ENCODE measurements around the gene ARHGEF16.

DNA sequence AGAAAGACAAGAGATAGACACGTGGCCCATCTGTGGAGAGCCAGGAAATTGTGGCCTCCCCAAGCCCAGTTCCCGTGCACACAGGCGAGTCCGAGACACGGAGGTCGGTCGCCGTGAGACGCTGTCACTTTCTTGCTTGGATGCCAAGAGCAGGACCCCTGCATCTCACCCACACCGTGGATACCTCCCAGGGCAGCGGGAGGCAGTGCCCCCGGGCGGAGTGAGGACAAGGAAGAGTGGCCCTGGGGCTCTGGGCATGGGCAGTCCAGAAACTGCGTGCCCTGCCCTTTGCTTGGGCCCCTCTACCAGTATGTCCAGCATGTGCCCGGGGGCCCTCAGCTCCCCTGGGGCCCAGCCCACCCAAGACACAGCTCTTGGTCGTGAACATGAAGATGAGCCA lies 24.7 kb upstream of the ARHGEF16 start:
- TF ChIP-seq, protein P1, sequence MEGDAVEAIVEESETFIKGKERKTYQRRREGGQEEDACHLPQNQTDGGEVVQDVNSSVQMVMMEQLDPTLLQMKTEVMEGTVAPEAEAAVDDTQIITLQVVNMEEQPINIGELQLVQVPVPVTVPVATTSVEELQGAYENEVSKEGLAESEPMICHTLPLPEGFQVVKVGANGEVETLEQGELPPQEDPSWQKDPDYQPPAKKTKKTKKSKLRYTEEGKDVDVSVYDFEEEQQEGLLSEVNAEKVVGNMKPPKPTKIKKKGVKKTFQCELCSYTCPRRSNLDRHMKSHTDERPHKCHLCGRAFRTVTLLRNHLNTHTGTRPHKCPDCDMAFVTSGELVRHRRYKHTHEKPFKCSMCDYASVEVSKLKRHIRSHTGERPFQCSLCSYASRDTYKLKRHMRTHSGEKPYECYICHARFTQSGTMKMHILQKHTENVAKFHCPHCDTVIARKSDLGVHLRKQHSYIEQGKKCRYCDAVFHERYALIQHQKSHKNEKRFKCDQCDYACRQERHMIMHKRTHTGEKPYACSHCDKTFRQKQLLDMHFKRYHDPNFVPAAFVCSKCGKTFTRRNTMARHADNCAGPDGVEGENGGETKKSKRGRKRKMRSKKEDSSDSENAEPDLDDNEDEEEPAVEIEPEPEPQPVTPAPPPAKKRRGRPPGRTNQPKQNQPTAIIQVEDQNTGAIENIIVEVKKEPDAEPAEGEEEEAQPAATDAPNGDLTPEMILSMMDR (tag by site-specific recombination; IDR thresholded peaks at IDR 0.05), result no peak
- TF ChIP-seq, protein P2, sequence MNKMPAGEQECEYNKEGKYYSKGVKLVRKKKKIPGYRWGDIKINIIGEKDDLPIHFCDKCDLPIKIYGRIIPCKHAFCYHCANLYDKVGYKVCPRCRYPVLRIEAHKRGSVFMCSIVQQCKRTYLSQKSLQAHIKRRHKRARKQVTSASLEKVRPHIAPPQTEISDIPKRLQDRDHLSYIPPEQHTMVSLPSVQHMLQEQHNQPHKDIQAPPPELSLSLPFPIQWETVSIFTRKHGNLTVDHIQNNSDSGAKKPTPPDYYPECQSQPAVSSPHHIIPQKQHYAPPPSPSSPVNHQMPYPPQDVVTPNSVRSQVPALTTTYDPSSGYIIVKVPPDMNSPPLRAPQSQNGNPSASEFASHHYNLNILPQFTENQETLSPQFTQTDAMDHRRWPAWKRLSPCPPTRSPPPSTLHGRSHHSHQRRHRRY (tag by site-specific recombination; IDR thresholded peaks at IDR 0.05), result no peak
- TF ChIP-seq ZNF138 (tag by site-specific recombination; IDR thresholded peaks at IDR 0.05; ENCODE audit: borderline replicate concordance), result no peak
- no peak for TF ChIP-seq ZNF10 (tag by site-specific recombination; IDR thresholded peaks at IDR 0.05)
- TF ChIP-seq, protein P3, sequence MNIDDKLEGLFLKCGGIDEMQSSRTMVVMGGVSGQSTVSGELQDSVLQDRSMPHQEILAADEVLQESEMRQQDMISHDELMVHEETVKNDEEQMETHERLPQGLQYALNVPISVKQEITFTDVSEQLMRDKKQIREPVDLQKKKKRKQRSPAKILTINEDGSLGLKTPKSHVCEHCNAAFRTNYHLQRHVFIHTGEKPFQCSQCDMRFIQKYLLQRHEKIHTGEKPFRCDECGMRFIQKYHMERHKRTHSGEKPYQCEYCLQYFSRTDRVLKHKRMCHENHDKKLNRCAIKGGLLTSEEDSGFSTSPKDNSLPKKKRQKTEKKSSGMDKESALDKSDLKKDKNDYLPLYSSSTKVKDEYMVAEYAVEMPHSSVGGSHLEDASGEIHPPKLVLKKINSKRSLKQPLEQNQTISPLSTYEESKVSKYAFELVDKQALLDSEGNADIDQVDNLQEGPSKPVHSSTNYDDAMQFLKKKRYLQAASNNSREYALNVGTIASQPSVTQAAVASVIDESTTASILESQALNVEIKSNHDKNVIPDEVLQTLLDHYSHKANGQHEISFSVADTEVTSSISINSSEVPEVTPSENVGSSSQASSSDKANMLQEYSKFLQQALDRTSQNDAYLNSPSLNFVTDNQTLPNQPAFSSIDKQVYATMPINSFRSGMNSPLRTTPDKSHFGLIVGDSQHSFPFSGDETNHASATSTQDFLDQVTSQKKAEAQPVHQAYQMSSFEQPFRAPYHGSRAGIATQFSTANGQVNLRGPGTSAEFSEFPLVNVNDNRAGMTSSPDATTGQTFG (tag by site-specific recombination; IDR thresholded peaks at IDR 0.05; ENCODE audit: borderline replicate concordance), result no peak
- TF ChIP-seq, protein P4, sequence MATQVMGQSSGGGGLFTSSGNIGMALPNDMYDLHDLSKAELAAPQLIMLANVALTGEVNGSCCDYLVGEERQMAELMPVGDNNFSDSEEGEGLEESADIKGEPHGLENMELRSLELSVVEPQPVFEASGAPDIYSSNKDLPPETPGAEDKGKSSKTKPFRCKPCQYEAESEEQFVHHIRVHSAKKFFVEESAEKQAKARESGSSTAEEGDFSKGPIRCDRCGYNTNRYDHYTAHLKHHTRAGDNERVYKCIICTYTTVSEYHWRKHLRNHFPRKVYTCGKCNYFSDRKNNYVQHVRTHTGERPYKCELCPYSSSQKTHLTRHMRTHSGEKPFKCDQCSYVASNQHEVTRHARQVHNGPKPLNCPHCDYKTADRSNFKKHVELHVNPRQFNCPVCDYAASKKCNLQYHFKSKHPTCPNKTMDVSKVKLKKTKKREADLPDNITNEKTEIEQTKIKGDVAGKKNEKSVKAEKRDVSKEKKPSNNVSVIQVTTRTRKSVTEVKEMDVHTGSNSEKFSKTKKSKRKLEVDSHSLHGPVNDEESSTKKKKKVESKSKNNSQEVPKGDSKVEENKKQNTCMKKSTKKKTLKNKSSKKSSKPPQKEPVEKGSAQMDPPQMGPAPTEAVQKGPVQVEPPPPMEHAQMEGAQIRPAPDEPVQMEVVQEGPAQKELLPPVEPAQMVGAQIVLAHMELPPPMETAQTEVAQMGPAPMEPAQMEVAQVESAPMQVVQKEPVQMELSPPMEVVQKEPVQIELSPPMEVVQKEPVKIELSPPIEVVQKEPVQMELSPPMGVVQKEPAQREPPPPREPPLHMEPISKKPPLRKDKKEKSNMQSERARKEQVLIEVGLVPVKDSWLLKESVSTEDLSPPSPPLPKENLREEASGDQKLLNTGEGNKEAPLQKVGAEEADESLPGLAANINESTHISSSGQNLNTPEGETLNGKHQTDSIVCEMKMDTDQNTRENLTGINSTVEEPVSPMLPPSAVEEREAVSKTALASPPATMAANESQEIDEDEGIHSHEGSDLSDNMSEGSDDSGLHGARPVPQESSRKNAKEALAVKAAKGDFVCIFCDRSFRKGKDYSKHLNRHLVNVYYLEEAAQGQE (tag by site-specific recombination; IDR thresholded peaks at IDR 0.05), result no peak
- TF ChIP-seq, protein P5, sequence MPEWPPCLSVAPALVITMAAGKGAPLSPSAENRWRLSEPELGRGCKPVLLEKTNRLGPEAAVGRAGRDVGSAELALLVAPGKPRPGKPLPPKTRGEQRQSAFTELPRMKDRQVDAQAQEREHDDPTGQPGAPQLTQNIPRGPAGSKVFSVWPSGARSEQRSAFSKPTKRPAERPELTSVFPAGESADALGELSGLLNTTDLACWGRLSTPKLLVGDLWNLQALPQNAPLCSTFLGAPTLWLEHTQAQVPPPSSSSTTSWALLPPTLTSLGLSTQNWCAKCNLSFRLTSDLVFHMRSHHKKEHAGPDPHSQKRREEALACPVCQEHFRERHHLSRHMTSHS (tag by site-specific recombination; IDR thresholded peaks at IDR 0.05), result no peak
- no peak for TF ChIP-seq ZNF274 (IDR thresholded peaks at IDR 0.05; ENCODE audit: low read length)
- no peak for TF ChIP-seq ZNF274 (tag by site-specific recombination; IDR thresholded peaks at IDR 0.05; ENCODE audit: borderline replicate concordance)
- no peak for TF ChIP-seq ZIC2 (tag by site-specific recombination; IDR thresholded peaks at IDR 0.05)
- TF ChIP-seq ZNF747 (tag by site-specific recombination; IDR thresholded peaks at IDR 0.05), result no peak
- TF ChIP-seq, protein P6, sequence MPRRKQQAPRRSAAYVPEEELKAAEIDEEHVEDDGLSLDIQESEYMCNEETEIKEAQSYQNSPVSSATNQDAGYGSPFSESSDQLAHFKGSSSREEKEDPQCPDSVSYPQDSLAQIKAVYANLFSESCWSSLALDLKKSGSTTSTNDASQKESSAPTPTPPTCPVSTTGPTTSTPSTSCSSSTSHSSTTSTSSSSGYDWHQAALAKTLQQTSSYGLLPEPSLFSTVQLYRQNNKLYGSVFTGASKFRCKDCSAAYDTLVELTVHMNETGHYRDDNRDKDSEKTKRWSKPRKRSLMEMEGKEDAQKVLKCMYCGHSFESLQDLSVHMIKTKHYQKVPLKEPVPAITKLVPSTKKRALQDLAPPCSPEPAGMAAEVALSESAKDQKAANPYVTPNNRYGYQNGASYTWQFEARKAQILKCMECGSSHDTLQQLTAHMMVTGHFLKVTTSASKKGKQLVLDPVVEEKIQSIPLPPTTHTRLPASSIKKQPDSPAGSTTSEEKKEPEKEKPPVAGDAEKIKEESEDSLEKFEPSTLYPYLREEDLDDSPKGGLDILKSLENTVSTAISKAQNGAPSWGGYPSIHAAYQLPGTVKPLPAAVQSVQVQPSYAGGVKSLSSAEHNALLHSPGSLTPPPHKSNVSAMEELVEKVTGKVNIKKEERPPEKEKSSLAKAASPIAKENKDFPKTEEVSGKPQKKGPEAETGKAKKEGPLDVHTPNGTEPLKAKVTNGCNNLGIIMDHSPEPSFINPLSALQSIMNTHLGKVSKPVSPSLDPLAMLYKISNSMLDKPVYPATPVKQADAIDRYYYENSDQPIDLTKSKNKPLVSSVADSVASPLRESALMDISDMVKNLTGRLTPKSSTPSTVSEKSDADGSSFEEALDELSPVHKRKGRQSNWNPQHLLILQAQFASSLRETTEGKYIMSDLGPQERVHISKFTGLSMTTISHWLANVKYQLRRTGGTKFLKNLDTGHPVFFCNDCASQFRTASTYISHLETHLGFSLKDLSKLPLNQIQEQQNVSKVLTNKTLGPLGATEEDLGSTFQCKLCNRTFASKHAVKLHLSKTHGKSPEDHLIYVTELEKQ (tag by site-specific recombination; IDR thresholded peaks at IDR 0.05; ENCODE audit: borderline replicate concordance), result no peak
- no peak for TF ChIP-seq ZNF623 (tag by site-specific recombination; IDR thresholded peaks at IDR 0.05)
- TF ChIP-seq ZNF670 (tag by site-specific recombination; IDR thresholded peaks at IDR 0.05; ENCODE audit: low read depth), result no peak
- no peak for TF ChIP-seq ZNF121 (tag by site-specific recombination; IDR thresholded peaks at IDR 0.05)
